Inflammatory macrophage (primary cell): ENCODE results near the gene BCL11A.

ENCODE experiments used
- DNase-seq, 2 donors: peaks; one replicate each; pipeline ENCODE4 v3.0.0-alpha.2; 2020 to 2022
- total RNA-seq, 18 experiments: gene quantifications; one replicate each; lab custom pipeline; 2026; ENCODE audit warnings: mixed read lengths in 6 of 18, inconsistent platforms in 2 of 18; lab: John Stamatoyannopoulos, UW

Gene BCL11A
- 23.9 to 195 (median 42.7) reads per million in 18 experiments for total RNA-seq

GRCh38 chr2:60553495-60554073 lies at the start of gene BCL11A:
Gene BCL11A, minus strand, starts transcription at chr2:60553654. Its CDS starts 384 bp downstream, at chr2:60553270.
- DNase-seq = peak; percentile 65 to 67

DNA sequence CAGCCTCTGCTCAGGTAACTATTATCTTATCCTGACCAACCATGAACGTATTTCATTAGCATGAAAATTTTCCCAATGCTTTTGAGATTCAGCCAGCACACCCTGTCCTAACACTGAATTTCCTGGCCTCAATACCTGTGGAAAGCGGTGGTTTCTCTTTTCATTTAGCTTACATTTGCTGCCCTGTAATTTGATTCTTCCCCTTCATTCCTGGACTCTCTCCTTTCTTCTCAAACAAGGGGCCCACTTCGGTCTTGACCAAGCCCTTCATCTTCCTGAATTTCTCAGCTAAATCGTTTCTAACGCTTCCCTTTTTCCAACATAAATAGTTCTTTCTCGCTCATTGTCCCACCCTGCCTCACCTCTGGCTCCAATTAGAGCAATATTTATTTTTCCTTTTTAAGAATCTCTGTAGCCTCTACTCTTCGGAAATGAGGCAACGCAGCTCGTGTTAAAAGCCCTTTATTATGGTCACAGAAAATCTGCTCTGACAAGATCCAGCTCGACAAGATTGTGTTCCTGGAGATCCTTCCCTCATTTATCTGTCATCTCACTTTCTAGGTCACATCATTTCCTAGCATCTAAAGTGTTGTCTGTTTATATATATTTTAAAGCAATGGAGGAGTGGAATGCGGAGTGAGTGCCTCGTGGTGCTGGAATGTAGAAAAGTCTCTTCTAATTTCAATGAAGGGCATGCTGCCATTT lies 49.5 kb upstream of the BCL11A start:
- DNase-seq = no peak

DNA sequence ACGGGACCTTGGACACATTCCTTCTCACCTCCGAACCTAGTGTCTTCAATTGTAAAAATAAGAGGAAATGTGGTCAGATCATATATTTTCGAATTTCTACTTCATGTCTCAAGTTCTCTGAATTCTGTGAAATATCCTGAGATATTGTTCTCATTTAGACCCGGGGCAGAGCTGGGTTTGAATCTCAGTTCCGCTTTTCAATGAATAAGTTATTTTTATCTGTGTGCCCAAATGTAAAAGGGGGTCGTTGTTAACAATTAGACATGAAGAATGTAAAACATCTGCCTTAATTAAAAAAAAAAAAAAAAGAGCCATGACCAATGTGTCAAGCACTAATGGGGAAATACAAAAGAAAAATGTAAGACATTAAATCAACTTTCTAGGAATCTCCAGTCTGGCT lies 48.9 kb upstream of the BCL11A start:
- peak in 1 of 2 donors; percentile 7 for DNase-seq

DNA sequence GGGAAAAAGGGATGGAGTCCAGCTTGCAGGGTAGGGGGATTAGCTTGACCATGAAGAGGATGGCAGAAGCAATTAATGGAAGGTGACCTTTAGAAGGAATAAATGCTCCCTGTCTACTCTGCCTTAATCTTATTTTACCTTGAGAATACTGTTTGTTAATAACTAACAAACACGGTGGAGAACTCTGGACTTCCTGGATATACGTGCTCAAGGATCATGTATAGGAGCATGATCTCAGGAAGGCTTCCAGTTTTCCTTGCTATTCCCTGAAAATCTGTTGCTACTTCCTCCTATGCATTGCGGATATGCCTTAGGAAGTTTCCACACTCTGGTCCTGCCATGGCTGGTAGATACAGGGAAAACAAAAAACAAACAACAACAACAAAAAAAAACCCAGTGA lies 44.8 kb upstream of the BCL11A start:
- DNase-seq = no peak

- no peak for DNase-seq
Measured at GRCh38 chr2:60597346-60597745, 43.9 kb upstream of the BCL11A start.

GRCh38 chr2:60596411-60596810 lies 43.0 kb upstream of the BCL11A start:
- peak in 1 of 2 donors; percentile 4 for DNase-seq

DNA sequence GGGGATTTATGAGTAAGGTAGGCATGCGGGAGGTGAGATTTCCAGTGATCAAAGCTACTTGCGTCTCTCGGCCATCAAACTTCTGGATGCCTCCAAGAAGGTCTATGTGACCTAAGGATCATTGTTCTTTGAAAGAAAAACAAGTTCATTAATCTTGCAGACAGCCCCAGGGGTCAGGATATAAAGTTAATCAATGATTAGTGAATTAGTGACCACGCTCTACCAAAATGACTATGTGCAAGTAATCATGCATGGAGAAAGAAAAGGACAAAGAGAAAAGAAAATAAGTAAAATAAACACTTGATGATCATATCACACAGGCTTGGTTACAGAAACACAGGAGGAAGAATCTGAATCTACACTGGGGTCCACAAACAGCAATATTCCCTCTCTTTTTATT lies 42.5 kb upstream of the BCL11A start:
- DNase-seq = no peak

GRCh38 chr2:60589104-60589503 lies 35.6 kb upstream of the BCL11A start:
- DNase-seq = no peak

GRCh38 chr2:60586081-60586480 lies 32.6 kb upstream of the BCL11A start:
- DNase-seq = no peak

DNA sequence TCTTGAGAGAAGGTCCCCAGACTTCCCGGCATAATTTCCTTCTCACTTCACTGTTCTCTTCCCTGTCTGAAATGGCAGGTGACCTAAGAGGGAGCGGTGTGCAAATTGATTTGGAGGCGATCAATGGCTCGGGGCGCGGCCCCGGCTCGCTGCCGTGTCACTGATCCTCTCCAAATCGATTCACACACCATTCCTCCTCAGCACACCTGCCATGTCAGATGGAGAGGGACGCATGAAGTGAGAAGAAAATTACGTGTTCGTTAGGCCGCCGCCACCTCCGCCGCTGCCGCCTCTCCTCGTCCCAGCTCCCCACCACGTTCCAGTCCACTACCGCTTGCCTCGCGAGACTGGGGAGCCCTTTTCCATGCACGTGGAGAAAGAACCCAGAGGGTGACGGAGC lies 31.8 kb upstream of the BCL11A start:
- no peak for DNase-seq

DNA sequence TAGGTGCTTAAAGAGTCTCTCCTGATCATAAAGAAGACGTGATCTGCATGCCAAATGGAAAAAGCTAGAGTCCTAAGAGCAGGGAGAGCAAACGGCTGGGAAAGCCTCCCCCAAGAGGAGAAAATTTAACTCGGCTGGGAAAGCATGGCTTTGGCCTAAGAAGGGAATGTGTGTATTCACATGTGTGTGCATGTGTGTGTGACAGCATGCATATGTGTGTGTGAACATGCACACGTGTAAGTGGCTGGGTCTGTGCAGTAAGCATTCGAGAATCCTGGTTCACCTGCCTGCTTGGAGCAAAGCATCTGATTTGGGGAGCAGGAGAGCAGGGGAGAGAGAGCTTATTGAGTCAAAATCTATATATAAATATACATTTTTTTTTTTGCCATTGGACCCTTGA lies 30.1 kb upstream of the BCL11A start:
- DNase-seq = no peak

- peak; percentile 66 to 79 for DNase-seq
Measured at GRCh38 chr2:60581433-60582282, 28.2 kb upstream of the BCL11A start.

GRCh38 chr2:60577682-60578283 lies 24.3 kb upstream of the BCL11A start:
- no peak for DNase-seq

DNA sequence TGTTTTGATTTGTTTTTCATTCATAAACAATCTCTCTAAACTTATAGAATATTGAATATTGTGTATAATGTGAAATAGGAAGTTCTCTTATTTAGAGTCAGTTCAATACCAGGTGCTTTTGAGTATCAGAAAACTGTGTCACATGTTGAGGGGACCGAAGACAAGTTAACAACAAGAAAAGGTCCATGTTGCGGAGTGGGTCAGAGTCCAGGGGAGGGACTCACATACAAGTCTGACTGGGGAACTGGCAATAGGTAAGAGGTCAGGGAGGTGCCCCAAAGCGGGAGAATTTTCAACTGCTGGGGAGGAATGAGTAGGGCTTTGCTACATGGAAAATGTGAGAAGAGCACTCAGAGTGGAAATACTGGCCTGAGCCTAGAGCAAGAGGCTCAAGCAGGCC lies 19.8 kb upstream of the BCL11A start:
- DNase-seq = no peak

GRCh38 chr2:60570251-60570650 lies 16.8 kb upstream of the BCL11A start:
- no peak for DNase-seq

GRCh38 chr2:60569680-60570111 lies 16.2 kb upstream of the BCL11A start:
- peak; percentile 41 to 57 for DNase-seq

DNA sequence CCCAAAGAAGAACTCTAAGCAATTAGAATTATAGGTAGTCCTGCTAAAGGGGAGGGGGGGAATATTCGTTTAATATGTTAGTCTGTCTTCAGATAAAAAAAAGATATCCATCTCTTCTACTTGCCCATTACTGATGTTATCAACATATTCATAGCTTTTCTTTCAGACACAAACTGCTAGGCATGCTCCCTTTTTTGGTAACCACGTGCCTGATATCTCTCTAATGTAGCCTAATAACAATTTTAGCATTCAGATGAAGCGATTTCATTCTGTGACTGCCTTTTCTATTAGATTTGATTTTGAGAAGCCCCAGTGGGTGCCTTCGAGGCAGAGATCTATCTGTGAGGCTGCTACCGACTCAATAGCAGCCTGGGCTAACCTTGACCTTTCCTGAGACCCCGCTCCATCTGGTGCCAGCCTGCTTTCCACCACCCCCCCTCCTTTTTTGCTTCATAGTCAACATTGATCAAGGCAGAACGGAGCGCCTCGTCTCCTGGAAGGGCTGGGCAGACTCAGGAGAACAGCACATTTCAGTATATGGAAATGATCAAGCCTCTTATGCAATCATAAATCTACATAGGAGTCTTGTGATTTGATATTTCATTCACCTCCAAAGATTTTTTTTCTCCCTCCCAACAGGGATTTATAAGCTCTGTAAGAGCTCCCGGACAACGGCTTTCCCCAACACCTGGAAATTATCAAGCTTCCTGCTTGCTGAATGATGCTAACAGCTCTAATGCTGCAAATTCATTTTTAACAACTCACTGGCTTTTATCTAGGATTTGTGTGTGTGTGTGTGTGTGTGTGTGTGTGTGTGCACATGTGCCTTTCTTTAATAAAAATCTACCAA lies 14.7 kb upstream of the BCL11A start:
- DNase-seq = no peak

DNA sequence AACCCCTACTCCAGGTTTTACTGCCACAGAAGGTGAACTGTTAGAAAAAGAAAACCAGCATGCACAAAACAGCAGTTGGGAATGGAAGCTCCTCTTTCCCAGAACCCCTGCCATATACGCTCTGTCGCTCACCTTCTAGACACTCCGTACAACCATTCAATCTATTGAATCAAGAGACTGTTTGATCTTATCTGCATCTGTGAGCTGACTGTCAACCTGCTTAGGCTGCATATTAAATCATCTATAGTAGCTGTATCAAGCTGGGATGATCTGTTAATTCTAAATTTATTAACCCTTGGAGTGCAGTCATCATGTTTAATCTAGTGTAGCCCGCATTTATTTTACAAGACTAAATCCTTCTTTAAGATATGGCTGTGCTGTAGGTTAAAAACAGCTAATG lies 13.6 kb upstream of the BCL11A start:
- no peak for DNase-seq

- DNase-seq = peak; percentile 56 to 57
Measured at GRCh38 chr2:60565472-60565871, 12.0 kb upstream of the BCL11A start.

DNA sequence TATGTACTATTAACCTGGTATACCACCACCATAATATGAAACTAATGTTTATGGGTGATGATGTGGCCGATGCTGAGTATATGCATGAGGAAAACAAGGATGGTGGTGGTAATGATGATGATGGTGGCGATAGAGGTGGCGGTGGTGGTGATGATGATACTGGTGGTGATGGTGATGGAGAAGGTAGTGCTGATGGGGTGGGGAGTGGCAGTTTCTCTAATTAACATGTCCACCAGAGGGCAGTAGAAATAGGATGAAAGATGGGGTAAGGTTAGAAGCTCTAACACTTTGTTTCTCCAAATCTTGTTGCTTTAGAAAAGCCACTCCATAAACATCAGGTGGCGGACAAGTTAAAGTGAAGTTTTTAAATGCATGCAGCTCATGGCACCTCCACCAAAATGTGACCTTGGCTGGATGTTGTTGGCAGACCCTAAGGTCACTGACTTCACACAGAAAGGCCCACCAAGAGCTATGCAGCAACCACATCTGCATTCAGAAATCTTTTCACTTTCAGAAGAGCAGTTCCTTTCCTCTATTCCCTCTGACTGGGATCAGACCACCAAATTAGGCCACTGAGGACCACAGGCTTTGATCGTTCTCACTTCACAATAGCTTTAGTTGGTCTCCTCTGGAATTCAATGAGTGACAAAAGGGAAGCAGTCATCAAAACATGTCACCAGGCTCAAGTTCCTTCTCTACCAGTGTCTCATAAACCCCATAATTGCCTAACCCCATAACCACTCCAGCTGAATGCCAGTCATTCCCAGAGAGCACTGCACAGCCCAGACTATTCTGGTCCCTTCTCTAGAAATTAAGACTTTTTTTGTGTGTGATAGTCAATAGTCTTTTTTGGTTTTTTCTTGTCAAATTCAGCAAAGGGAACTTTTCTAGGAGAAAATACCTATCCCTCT lies 7.5 kb upstream of the BCL11A start:
- peak; percentile 72 to 81 for DNase-seq

- DNase-seq = no peak
Measured at GRCh38 chr2:60559880-60560279, 6.4 kb upstream of the BCL11A start.
